A673 (cell line): ENCODE results near the gene CNPPD1. TPM values are rescaled to one million over a fixed set of nuclear protein-coding genes. Genes with fewer than 3 reads are reported as not detected.

Source experiments
- BruUV-seq: library from RNA; stranded (reverse); fragments of 400-500 nt; replicated peaks from 2 replicates; lab custom pipeline; 2021; lab: Mats Ljungman, UMichigan
- CTCF ChIA-PET: fragments of 300-600 bp; sonication (Branson Sonifier 250); formaldehyde crosslinking; loops from one replicate; lab custom pipeline; 2022; ENCODE audit warnings: antibody characterized with exemption; lab: Charles Lee
- POLR2A ChIA-PET: fragments of 300-600 bp; sonication (Branson Sonifier 250); formaldehyde crosslinking; loops from one replicate; lab custom pipeline; 2022; ENCODE audit warnings: antibody characterized with exemption; ENCODE audit not compliant: low non-redundant PET; lab: Charles Lee
- DNase-seq: peaks from one replicate; pipeline ENCODE4 v3.0.0-alpha.2; 2015; ENCODE audit warnings: low spot score
- H3K27ac ChIP-seq: fragments of 200-600 bp; sonication (generic); 2 replicates; pipeline ENCODE4 v1.5.1; 2016; ENCODE audit warnings: mixed run types, low read depth, mild to moderate bottlenecking, mixed read lengths, antibody characterized with exemption, low read length; ENCODE audit not compliant: poor library complexity, severe bottlenecking
- H3K27me3 ChIP-seq: fragments of 200-600 bp; sonication (generic); replicated peaks from 2 replicates; pipeline ENCODE4 v1.6.1; 2017; ENCODE audit warnings: mixed run types, low read depth, mild to moderate bottlenecking, mixed read lengths, antibody characterized with exemption, low read length; ENCODE audit not compliant: insufficient read depth, poor library complexity
- H3K36me3 ChIP-seq: fragments of 200-600 bp; sonication (generic); 2 replicates; pipeline ENCODE4 v1.6.1; 2016; ENCODE audit warnings: mixed run types, mild to moderate bottlenecking, mixed read lengths, antibody characterized with exemption, low read length; ENCODE audit not compliant: insufficient read depth, poor library complexity, severe bottlenecking
- H3K4me1 ChIP-seq: fragments of 200-600 bp; sonication (generic); 2 replicates; pipeline ENCODE4 v1.6.1; 2017; ENCODE audit warnings: mixed run types, mild to moderate bottlenecking, mixed read lengths, antibody characterized with exemption, low read length; ENCODE audit not compliant: insufficient read depth, poor library complexity, severe bottlenecking
- H3K4me3 ChIP-seq: fragments of 200-600 bp; sonication (generic); 2 replicates; pipeline ENCODE4 v1.5.1; 2016; ENCODE audit warnings: low read depth, mixed run types, mild to moderate bottlenecking, mixed read lengths, low read length; ENCODE audit not compliant: poor library complexity, severe bottlenecking
- H3K9me3 ChIP-seq: fragments of 200-600 bp; sonication (generic); 2 replicates; pipeline ENCODE4 v1.6.1; 2016; ENCODE audit warnings: mixed run types, low read depth, mild to moderate bottlenecking, mixed read lengths, antibody characterized with exemption, low read length; ENCODE audit not compliant: poor library complexity, severe bottlenecking
- CTCF ChIP-seq: fragments of 300-800, 200-600 bp; sonication (generic); conservative IDR thresholded peaks from 2 replicates; pipeline ENCODE4 v1.5.1; 2017; ENCODE audit warnings: low read depth, mild to moderate bottlenecking, antibody characterized with exemption, low read length, moderate library complexity, mixed read lengths
- EZH2 ChIP-seq: fragments of 200-600 bp; sonication (generic); IDR thresholded peaks from 2 replicates; pipeline ENCODE4 v1.6.1; 2017; ENCODE audit warnings: borderline replicate concordance, low read depth, mild to moderate bottlenecking, mixed read lengths, antibody characterized with exemption, low read length; ENCODE audit not compliant: poor library complexity, severe bottlenecking
- intact Hi-C: fragments of 100-400 bp; cut with micrococcal nuclease; formaldehyde crosslinking; loops from one replicate; pipeline ENCODE4 v1.10.0; 2022; ENCODE audit not compliant: unreplicated experiment
- total RNA-seq: library from RNA; stranded (reverse); gene quantifications from 2 replicates; pipeline ENCODE4 v1.2.3, GENCODE V29; 2021

CNPPD1 gene
- total RNA-seq, 1 experiment from 2014 or later, result 38.0 TPM

GRCh38 chr2:219142329-219142728 is 34.4 kb downstream of the CNPPD1 start:
- no peak overlapping the region for H3K4me3 ChIP-seq
- H3K9me3 ChIP-seq, result no peaks in the 10 kb centered on the region
- intact Hi-C loops, result no loop called here
- no peak overlapping the region for H3K27ac ChIP-seq
- no peaks in the 10 kb centered on the region for H3K36me3 ChIP-seq
- ChIA-PET CTCF (interaction anchor here (0.6 kb wide), 1 partner anchor 99 kb away, joined by 3 read pairs; no protein-coding TSS in a partner anchor), POLR2A (no interaction called here)
- no peaks in the 10 kb centered on the region for H3K4me1 ChIP-seq
- no peaks in the 10 kb centered on the region for H3K27me3 ChIP-seq
- no peak for DNase-seq
- BruUV-seq, result no TSS peak
- no peak for TF ChIP-seq EZH2
- no peak for TF ChIP-seq CTCF

GRCh38 chr2:219140722-219141121 is 36.0 kb downstream of the CNPPD1 start:
- TF ChIP-seq EZH2 (no peak), CTCF (no peak)
- no peaks in the 10 kb centered on the region for H3K36me3 ChIP-seq
- no peaks in the 10 kb centered on the region for H3K4me1 ChIP-seq
- no TSS peak for BruUV-seq
- no peak overlapping the region for H3K27ac ChIP-seq
- no peak overlapping the region for H3K4me3 ChIP-seq
- intact Hi-C loops, result no loop called here
- ChIA-PET POLR2A (no interaction called here), CTCF (no interaction called here)
- no peak for DNase-seq
- no peaks in the 10 kb centered on the region for H3K9me3 ChIP-seq
- H3K27me3 ChIP-seq, result no peaks in the 10 kb centered on the region

GRCh38 chr2:219133976-219134375 is 42.7 kb downstream of the CNPPD1 start:
- BruUV-seq, result no TSS peak
- Histone ChIP-seq H3K4me3 (no peak overlapping the region), H3K27me3 (no peaks in the 10 kb centered on the region), H3K27ac (no peak overlapping the region), H3K4me1 (no peaks in the 10 kb centered on the region), H3K9me3 (no peaks in the 10 kb centered on the region), H3K36me3 (no peaks in the 10 kb centered on the region)
- intact Hi-C loops, result no loop called here
- ChIA-PET POLR2A (no interaction called here), CTCF (no interaction called here)
- no peak for TF ChIP-seq EZH2
- no peak for TF ChIP-seq CTCF
- no peak for DNase-seq
